T-helper 1 cell treated with Interleukin-12 subunit alpha and Interleukin-12 subunit beta and Interleukin-4 antibody, amounts not matched to agents 30 μg/mL and 1 μg/mL, for 36 hours (primary cell): ENCODE results near the gene TNPO3.
"Not testable (repeated sequence)": the region's sequence is repeated elsewhere in the genome, so short reads cannot be mapped to it uniquely, and the experiment has no call there.

Source experiments
- H3K27ac Mint-ChIP-seq: one replicate; pipeline ENCODE4 v1.8.0; 2021; ENCODE audit warnings: mild to moderate bottlenecking, mixed read lengths
- H3K27me3 Mint-ChIP-seq: one replicate; pipeline ENCODE4 v1.8.0; 2021; ENCODE audit warnings: low read depth, mixed read lengths
- H3K36me3 Mint-ChIP-seq: one replicate; pipeline ENCODE4 v1.8.0; 2021; ENCODE audit warnings: low read depth, mixed read lengths
- H3K4me1 Mint-ChIP-seq: one replicate; pipeline ENCODE4 v1.8.0; 2021; ENCODE audit warnings: low read depth, mixed read lengths
- H3K4me3 Mint-ChIP-seq: one replicate; pipeline ENCODE4 v1.8.0; 2021; ENCODE audit warnings: mild to moderate bottlenecking, moderate library complexity, mixed read lengths
- H3K9me3 Mint-ChIP-seq: one replicate; pipeline ENCODE4 v1.8.0; 2021; ENCODE audit warnings: mixed read lengths

The TNPO3 gene

DNA sequence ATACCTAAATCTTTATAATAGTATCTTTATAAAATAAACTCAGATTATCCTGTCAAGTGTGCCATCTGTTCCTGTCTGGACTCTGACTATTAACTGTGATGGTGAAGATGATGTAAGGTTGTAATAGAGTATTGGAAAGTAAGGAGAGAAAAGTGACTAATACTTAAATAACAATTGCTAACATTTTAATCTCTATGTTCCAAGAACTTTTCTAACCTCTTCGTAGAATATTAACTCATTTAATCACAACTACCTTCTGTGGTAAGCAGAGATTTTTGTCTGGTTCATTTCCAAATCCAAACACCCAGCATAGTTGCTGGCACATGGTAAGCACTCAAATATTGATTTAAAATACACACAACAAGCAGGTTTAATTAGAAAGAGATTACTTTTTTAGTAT lies 2.5 kb downstream of the TNPO3 start:
- Mint-ChIP-seq H3K4me1 (peaks cover 36% of the 10 kb centered on the region), H3K27ac (no peak overlapping the region), H3K36me3 (peaks cover 20% of the 10 kb centered on the region), H3K27me3 (no peaks in the 10 kb centered on the region), H3K9me3 (no peaks in the 10 kb centered on the region), H3K4me3 (peak overlapping the region; percentile 9)

DNA sequence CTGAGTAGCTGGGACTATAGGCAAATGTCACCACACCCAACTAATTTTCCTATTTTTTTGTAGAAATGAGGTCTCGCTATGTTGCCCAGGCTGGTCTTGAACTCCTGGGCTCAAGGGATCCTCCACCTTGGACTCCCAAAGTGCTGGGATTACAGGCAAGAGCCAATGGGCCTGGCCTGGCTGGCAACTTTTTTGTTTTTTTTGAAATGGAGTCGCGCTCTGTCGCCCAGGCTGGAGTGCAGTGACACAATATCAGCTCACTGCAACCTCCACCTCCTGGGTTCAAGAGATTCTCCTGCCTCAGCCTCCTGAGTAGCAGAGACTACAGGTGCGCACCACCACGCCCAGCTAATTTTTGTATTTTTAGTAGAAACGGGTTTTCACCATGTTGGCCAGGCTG lies 3.5 kb downstream of the TNPO3 start:
- H3K27me3 Mint-ChIP-seq, H3K4me3 Mint-ChIP-seq, H3K9me3 Mint-ChIP-seq, H3K27ac Mint-ChIP-seq: not testable (repeated sequence)
- peaks cover 46% of the 10 kb centered on the region for H3K4me1 Mint-ChIP-seq
- peaks cover 22% of the 10 kb centered on the region for H3K36me3 Mint-ChIP-seq

DNA sequence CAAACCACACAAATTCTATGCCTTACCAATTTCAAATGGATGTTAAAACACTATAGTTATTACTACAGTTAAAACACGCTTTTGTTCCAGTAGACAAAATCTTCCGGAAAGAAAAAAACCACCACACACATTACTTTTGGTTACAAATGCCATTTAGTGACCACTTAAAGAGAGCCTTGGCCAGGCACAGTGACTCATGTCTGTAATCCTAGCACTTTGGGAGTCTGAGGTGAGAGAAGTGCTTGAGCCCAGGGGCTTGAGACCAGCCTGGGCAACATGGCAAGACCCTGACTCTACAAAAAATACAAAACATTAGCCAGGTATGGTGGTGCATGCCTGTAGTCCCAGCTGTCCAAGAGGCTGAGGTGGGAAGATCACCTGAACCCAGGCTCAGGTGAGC lies 7.2 kb downstream of the TNPO3 start:
- Mint-ChIP-seq H3K4me3 (no peak overlapping the region), H3K4me1 (peaks cover 52% of the 10 kb centered on the region), H3K36me3 (peaks cover 22% of the 10 kb centered on the region)

DNA sequence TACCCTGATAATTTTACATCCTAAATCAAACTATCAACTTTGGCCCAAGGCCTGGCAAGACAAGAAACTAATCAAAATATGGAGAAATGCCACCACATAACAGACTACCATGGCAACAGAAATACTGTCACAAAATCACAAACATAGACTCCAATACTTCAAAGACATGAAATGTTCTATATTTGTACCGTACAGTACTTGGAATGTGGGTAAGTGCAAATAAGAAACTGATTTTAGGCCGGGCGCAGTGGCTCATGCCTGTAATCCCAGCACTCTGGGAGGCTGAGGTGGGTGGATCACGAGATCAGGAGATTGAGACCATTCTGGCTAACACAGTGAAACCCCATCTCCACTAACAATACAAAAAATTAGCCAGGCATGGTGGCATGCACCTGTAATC lies 9.2 kb downstream of the TNPO3 start:
- H3K4me1 Mint-ChIP-seq = peaks cover 56% of the 10 kb centered on the region
- H3K4me3 Mint-ChIP-seq = no peak overlapping the region
- H3K27ac Mint-ChIP-seq = no peak overlapping the region
- H3K36me3 Mint-ChIP-seq = peaks cover 22% of the 10 kb centered on the region
- no peaks in the 10 kb centered on the region for H3K27me3 Mint-ChIP-seq
- no peaks in the 10 kb centered on the region for H3K9me3 Mint-ChIP-seq

More for the DNA sequence above, 7.2 kb downstream of the TNPO3 start:
- Mint-ChIP-seq H3K27ac (no peak overlapping the region), H3K9me3 (no peaks in the 10 kb centered on the region), H3K27me3 (no peaks in the 10 kb centered on the region)

DNA sequence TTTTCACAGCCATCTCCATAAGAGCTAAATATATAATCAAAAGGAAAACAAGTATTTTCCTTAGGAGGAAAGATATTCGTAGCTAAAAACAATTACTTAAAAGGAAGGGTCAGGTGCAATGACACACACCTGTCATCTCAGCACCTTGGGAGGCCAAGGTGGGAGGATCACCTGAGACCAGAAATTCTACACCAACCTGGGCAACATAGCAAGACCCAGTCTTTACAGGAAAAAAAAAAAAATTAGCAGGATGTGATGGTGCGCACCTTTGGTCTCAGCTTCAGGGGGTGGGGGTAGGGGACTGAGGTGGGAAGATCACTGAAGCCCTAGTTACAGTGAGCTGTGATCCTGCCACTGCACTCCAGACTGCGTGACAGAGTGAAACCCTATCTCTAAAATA lies 11.9 kb downstream of the TNPO3 start:
- no peaks in the 10 kb centered on the region for H3K27me3 Mint-ChIP-seq
- peaks cover 42% of the 10 kb centered on the region for H3K4me1 Mint-ChIP-seq
- H3K9me3 Mint-ChIP-seq = no peaks in the 10 kb centered on the region
- H3K36me3 Mint-ChIP-seq = peaks cover 19% of the 10 kb centered on the region
- H3K27ac Mint-ChIP-seq = no peak overlapping the region
- no peak overlapping the region for H3K4me3 Mint-ChIP-seq

DNA sequence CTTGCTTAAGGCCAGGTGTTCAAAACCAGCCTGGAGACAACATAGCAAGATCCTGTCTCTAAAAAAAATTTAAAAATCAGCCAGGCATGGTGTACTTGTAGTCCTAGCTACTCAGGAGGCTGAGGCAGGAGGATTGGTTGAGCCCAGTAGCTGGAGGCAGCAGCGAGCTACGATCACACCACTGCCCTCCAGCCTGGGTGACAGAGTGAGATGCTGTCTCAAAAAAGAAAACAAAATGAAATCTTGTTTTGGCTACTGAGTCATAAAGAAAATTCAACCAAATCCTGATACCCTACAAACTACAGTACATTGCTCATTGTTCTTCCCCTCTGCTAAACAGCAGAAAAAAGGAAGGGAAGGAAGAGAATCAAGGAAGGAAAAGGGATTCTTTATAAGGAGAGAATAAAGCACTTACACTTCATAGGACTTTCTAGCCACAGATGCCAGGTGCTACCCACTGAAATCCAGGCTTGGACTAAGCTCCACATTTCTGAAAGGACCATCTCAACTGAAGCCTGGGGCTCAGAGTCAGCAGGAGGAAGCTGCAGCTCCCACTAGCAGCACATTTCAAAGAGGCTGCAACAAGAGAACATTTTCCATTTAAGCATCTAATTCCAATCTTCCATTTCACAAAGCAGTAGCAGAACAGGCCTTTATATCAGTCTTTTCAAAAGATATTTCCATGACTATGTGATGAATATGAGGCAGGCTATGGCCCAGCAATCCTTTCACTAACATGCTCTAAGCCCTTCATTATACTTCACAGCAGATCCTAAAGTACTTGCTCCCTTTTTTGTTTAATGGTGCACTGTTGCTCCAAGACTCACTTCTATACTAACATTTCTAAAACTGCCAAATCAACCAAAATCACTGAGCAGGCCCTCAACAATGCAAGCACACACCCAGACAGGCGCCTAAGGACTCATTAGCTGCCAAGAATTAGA lies 13.5 kb downstream of the TNPO3 start:
- H3K36me3 Mint-ChIP-seq = peaks cover 29% of the 10 kb centered on the region
- H3K4me3 Mint-ChIP-seq = no peak overlapping the region
- H3K9me3 Mint-ChIP-seq = no peaks in the 10 kb centered on the region
- H3K4me1 Mint-ChIP-seq = peaks cover 37% of the 10 kb centered on the region
- peak overlapping the region; percentile 12 for H3K27ac Mint-ChIP-seq
- no peaks in the 10 kb centered on the region for H3K27me3 Mint-ChIP-seq

DNA sequence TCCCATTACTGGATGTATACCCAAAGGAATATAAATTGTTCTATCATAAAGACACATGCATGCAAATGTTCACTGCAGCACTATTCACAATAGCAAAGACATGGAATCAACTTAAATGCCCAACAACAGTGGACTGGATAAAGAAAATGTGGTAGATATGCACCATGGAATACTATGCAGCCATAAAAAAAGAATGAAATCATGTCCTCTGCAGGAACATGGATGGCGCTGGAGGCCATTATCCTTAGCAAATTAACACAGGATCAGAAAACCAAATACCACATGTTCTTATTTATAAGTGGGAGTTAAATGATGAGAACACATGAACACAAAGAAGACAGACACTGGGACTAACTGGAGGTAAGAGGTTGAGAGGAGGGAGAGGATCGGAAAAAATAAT lies 16.4 kb downstream of the TNPO3 start:
- not testable (repeated sequence) for H3K27me3 Mint-ChIP-seq, H3K27ac Mint-ChIP-seq, H3K4me3 Mint-ChIP-seq, H3K9me3 Mint-ChIP-seq
- H3K36me3 Mint-ChIP-seq = peaks cover 34% of the 10 kb centered on the region
- peaks cover 24% of the 10 kb centered on the region for H3K4me1 Mint-ChIP-seq

DNA sequence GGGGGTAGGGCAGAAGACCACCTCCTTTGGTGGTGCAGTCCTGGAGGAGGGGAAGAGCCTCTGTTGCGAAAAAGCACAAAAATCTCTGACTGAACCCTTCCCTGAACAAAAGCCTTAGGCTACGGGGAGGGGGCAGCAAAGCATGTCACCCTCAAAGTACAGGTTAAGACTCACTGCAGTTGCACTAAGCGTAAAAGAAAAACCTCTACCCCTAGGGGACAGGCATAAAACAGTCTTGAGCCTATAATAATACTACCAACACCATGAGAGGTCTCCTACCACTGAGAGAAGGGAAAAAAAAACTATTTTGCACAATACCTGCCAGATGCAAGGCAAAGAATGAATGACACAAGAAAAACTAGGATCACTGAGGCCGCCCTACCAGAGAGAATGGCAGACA lies 17.3 kb downstream of the TNPO3 start:
- peaks cover 21% of the 10 kb centered on the region for H3K4me1 Mint-ChIP-seq
- H3K36me3 Mint-ChIP-seq = peaks cover 38% of the 10 kb centered on the region

DNA sequence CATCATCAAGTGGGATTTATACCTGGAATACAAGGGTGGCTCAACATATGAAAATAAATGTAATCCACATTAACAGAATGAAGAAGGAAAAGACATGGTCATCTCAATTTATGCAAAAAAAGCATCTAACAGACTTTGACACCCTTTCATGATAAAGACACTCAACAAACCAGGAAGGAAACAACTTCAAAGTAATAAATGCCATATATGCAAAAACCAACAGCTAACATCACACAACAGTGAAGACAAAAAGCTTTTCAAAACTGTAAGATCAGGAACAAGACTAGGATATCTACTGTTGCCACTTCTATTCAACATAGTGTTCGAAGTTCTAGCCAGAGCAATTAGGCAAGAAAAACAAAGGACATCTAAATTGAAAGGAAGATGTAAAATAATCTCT lies 22.9 kb downstream of the TNPO3 start:
- peaks cover 31% of the 10 kb centered on the region for H3K36me3 Mint-ChIP-seq
- H3K27me3 Mint-ChIP-seq = no peaks in the 10 kb centered on the region
- H3K27ac Mint-ChIP-seq = no peak overlapping the region
- H3K4me1 Mint-ChIP-seq = peaks cover 14% of the 10 kb centered on the region
- H3K4me3 Mint-ChIP-seq = no peak overlapping the region
- no peaks in the 10 kb centered on the region for H3K9me3 Mint-ChIP-seq

More for the DNA sequence above, 17.3 kb downstream of the TNPO3 start:
- H3K27ac Mint-ChIP-seq = no peak overlapping the region
- H3K4me3 Mint-ChIP-seq = no peak overlapping the region
- H3K27me3 Mint-ChIP-seq = no peaks in the 10 kb centered on the region
- no peaks in the 10 kb centered on the region for H3K9me3 Mint-ChIP-seq

DNA sequence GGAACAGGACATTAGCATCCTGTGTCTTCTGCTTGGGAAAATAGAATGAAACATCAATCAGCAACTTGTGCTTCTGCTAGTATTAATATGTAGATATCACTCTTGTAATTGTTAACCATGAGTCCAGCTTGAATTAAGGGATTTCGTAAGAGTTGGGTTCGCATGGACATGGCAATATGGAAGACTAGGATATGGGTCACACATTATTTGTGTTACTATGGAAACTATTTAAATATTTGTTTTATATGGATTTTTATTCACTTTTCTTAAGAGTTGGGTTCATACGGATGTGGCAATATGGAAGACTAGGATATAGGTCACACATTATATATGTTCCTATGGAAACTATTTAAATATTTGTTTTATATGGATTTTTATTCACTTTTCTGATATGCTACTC lies 24.5 kb downstream of the TNPO3 start:
- Mint-ChIP-seq H3K4me3 (no peak overlapping the region), H3K9me3 (no peaks in the 10 kb centered on the region), H3K36me3 (peaks cover 25% of the 10 kb centered on the region), H3K4me1 (peaks cover 12% of the 10 kb centered on the region), H3K27me3 (no peaks in the 10 kb centered on the region), H3K27ac (no peak overlapping the region)

DNA sequence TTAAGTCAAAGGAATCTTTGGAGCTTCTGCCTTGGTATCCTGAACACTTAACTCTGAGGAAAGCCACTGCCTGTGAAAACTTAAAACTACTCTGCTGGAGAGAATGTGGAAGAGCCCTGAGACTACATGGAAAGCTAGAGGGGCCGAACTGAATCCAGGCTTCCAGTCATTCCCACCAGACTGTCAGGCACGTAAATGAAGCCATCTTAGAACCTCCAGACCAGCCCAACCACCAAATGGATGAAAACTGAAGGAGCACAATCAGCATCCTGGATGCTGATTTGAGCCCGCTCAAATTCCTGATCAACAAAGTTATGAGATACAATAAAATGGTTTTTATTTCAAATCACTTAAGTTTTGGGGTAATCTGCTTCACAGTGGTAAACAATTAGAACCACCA lies 30.8 kb downstream of the TNPO3 start:
- Mint-ChIP-seq H3K36me3 (peaks cover 8% of the 10 kb centered on the region), H3K27me3 (no peaks in the 10 kb centered on the region), H3K27ac (no peak overlapping the region), H3K4me3 (no peak overlapping the region), H3K4me1 (peaks cover 18% of the 10 kb centered on the region), H3K9me3 (no peaks in the 10 kb centered on the region)

DNA sequence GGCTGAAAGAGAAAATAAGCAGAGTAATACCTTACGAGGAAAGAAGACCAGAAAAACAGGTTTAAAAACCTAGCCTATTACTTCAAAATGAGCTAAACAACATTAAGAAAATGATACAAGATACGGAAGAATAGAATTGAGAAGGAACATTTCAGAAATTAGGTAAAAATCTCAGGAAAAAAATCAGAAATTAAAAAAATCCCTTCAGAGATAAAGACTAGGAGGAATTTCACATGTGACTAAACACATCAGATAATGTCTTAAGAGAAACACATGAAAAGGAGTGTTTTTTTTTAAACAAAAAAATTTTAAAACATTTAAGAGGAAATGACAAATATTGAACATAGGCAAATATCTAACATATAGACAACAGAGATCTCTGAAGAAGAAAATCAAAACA lies 33.3 kb downstream of the TNPO3 start:
- Mint-ChIP-seq H3K36me3 (peaks cover 4% of the 10 kb centered on the region), H3K4me3 (no peak overlapping the region), H3K9me3 (no peaks in the 10 kb centered on the region), H3K4me1 (peaks cover 10% of the 10 kb centered on the region), H3K27me3 (no peaks in the 10 kb centered on the region), H3K27ac (no peak overlapping the region)

DNA sequence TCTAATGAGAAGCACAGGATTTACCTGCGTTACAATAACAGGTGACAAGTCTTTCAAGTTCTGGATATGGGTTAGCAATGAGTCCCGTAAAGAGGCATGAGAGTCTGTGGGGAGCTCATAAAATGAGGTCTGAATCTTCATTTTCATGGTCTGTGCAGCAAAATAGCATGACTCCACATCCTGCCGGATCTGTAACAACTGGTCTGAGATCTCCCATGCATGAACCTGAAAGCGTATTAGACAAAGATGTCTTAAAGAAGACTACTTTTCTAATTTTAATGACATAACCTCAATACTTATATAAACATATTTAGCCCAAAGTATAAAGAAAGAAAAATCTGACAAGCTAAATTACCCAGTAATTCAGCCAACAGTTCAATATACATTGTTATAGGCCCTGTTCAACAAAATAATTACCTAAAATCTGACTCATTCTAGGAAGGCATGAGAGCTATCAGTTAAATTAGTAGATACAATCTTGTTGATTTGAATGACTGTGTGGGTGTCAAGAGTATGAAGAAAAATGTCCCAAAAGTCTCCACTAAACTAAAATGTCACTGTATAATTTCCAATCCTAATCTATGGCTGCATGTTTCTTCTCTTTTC lies 36.9 kb downstream of the TNPO3 start:
- Mint-ChIP-seq H3K4me1 (peaks cover 4% of the 10 kb centered on the region), H3K4me3 (no peak overlapping the region), H3K27ac (no peak overlapping the region), H3K27me3 (no peaks in the 10 kb centered on the region), H3K9me3 (no peaks in the 10 kb centered on the region), H3K36me3 (peaks cover 23% of the 10 kb centered on the region)

DNA sequence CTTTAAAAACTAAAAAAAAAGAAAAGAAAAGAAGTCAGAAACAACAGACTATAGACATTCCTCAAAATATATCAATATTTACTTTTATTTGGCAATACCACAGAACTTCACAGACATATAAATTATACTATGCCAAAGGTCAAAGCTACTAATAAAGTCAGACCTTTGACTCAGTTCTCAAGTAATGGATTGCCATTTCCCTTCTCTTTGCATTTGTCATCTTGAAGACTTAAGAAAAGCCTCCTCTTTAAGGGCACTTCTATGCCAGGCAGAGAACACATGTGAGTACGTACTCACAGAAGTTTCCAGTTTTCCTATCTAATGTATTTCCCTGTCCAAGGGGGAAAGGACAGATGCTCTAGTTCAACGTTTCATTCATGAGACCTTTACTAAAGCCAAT lies 37.6 kb downstream of the TNPO3 start:
- Mint-ChIP-seq H3K9me3 (no peaks in the 10 kb centered on the region), H3K27me3 (no peaks in the 10 kb centered on the region), H3K27ac (no peak overlapping the region), H3K4me3 (no peak overlapping the region), H3K36me3 (peaks cover 23% of the 10 kb centered on the region), H3K4me1 (no peaks in the 10 kb centered on the region)

DNA sequence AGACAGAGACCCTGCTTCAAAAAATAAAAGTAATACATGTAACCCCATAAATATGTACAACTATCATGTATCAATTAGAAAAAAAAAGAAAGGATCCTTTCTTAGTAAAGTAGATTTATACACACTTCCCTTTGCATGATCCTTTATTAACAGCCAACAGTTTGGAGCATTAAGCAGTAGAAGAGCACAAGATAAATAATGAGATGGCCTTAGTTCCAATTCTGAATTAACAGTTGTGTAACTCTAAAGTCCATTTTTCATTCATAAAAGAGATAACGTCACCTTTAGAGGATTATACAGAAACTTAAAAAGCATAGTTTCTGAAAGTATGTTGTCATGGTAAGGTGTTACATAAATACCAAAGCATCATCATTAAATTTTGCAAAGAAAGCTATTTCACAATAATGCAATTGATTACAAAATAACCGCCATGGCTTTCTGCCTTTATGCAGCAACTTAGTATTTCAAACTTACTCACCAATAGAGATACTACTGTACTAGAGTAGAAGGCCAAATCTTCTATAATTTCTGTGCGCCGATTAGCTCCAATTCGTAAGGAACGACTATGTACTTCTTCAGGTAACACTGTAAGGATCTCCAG lies 40.3 kb downstream of the TNPO3 start:
- Mint-ChIP-seq H3K4me1 (peaks cover 4% of the 10 kb centered on the region), H3K36me3 (peaks cover 29% of the 10 kb centered on the region), H3K27ac (no peak overlapping the region), H3K9me3 (no peaks in the 10 kb centered on the region), H3K4me3 (no peak overlapping the region), H3K27me3 (no peaks in the 10 kb centered on the region)
